KG1 (cell line): ENCODE measurements around the gene NLGN1.

ENCODE experiments used
- DNase-seq: peaks from one replicate; lab custom pipeline; 2025; lab: John Stamatoyannopoulos, UW

NLGN1 gene

DNA sequence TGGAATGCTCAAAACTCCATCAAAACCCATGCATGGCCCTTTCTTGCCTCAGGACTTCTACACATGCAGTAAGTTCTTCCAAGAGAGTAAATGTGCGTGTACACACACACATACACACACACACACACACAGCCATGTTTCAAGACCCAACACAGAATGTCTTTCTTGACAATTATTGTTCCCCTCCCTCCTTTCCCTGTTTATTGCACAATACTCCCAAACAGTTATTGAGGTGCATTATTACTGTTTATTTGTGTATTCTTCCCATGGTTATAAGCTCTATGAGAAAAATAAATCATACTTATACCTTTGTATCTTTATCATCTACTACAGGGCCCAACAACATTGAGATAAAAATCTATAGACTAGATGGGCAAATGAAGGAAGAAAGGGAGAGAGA is 937.8 kb downstream of the NLGN1 start:
- DNase-seq = no peak

DNA sequence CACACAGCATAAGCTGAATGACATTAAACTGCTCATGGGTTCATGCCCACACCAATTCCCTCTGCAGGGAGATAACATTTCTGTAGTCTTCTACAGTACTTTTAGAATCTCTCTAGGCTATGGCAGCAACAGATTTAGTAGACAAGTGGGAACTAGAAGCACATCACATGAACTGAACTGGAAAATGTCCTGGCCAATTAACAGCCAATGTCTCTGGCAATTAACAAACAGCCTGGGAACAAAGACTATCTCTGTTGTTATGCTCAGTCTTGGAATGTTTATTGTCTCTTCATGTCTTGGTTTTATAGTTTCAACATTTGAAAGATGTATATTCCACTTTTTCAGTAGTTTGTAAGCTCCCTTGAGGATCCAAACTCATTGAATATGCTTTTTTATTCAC is 938.4 kb downstream of the NLGN1 start:
- no peak for DNase-seq
